Activated CD8-positive, alpha-beta memory T cell treated with anti-CD3 and anti-CD28 coated beads for 36 hours (primary cell): ENCODE measurements around the gene UBLCP1. TPM values are rescaled to one million over a fixed set of nuclear protein-coding genes. Genes with fewer than 3 reads are reported as not detected.
"Not testable (repeated sequence)": the region's sequence is repeated elsewhere in the genome, so short reads cannot be mapped to it uniquely, and the experiment has no call there.

ENCODE experiments used
- CTCF ChIA-PET: fragments of 350-600 bp; sonication (Branson Sonifier 250); formaldehyde crosslinking; loops from one replicate; lab custom pipeline; 2021; ENCODE audit warnings: antibody characterized with exemption; lab: Charles Lee
- POLR2A ChIA-PET: fragments of 350-600 bp; sonication (Branson Sonifier 250); formaldehyde crosslinking; loops from one replicate; lab custom pipeline; 2021; ENCODE audit warnings: antibody characterized with exemption; lab: Charles Lee
- total RNA-seq, 2 experiments: library from RNA; stranded (reverse); gene quantifications; one replicate each; pipeline ENCODE4 v1.2.3, GENCODE V29; 2021

Gene UBLCP1, protein sequence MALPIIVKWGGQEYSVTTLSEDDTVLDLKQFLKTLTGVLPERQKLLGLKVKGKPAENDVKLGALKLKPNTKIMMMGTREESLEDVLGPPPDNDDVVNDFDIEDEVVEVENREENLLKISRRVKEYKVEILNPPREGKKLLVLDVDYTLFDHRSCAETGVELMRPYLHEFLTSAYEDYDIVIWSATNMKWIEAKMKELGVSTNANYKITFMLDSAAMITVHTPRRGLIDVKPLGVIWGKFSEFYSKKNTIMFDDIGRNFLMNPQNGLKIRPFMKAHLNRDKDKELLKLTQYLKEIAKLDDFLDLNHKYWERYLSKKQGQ
- total RNA-seq: 10 to 100 TPM; 40.5 to 41.7 TPM

DNA sequence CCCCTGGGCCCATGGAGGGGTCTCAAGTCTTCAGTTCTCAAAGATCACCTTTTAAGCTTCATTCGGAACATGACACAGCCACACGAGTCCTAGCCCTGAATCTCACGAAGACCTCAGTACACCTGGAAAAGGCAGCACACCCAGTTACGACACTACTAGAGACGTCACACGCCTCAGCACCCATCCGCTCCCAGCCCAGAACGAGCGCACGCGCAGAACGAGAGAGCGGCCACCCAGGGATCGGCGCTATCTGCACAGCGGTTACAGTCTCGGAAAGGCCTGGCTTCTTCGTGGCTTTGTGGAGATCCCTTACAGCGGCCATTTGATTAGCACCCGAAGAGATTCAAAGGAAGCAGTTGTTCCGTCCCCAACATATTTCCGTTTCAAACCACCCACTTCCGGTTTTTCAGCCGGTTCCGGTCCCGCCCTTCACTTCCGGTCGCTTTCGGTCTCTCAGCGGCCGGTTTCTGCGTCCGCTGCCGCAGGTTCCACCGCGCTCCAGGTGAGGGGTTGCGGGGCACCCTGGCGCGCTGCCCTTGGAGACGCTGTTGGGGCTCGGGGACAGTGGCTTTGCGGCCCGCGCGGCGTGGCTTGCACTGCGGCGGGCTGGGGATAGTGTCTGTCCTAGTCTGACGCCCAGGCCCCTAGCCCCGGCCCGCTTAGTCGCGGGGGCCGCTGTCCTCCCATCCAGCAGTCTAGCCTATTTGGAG, at the start of gene UBLCP1:
UBLCP1 (plus strand) TSS at position 432 of the 710 bp plus-strand sequence. CDS start 5,626 bp downstream, outside the sequence.
- ChIA-PET CTCF (no interaction called here), POLR2A (interaction anchor here (0.7 kb wide), 1 partner anchor 56 kb away, joined by 3 read pairs; no protein-coding TSS in a partner anchor)

DNA sequence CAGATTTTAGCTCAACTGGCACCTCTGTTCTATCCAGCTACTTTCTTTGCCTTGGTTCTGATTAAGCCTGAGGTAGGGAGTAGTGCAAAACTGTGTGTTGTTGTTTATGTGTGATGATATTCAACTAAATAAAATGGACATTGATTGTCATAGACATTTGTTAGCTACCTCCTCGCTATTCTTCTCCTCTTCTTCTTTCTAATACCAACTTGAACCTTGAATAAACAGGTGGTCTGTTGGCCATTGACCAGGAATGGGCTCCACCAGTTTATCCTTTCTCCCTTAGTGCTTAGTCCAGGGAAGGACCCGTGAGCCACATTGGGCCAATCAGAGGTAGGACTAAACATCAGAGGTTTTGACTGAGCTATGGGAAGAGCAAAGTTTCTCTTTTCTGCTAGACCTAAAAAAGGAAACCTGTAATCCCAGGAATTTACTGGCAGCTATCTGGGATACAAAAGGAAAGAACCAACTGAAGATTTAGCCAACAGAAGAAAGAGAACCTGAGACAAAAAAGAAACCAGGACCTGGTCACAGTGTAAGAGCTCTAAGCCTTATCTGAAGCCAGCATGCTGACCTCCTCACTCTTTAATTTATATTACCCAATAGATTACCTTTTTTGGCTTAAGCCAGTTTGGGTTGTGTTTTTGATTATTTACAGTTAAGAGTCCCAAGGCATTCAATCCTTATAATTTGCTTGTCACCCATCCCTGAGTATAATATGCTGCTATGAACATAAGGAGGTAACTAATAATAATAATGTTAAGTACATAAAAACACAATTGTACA, 48.4 kb upstream of the UBLCP1 start:
- ChIA-PET POLR2A (no interaction called here), CTCF (no interaction called here)

- POLR2A ChIA-PET: interaction anchor here (1.4 kb wide), 1 partner anchor 8 kb away, joined by 3 read pairs; no protein-coding TSS in a partner anchor
- CTCF ChIA-PET: no interaction called here
Observed at GRCh38 chr5:159215886-159216285, 47.2 kb upstream of the UBLCP1 start.

DNA sequence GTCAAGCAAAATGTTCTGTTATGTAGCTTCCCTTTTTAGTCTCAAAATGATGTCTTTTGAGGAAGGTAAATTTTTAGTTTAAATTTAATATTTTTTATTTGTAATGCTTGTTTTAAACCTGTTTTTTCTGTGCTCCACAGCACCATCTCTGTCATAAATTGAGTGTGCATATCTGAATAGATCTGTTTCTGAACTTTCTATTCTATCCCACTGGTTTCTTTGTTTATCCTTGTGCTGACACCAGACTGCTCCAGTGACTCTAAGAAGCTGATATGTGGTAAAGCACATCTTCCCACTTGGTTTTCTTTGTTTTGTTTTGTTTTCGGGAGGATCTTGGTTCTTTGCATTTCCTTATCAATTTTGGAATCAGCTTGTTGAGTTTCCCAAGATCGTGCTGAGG, 46.6 kb upstream of the UBLCP1 start:
- ChIA-PET POLR2A (interaction anchor here (1.4 kb wide), 1 partner anchor 8 kb away, joined by 3 read pairs; no protein-coding TSS in a partner anchor), CTCF (no interaction called here)

GRCh38 chr5:159217236-159217635, 45.9 kb upstream of the UBLCP1 start:
- POLR2A ChIA-PET: interaction anchor here (1.4 kb wide), 1 partner anchor 9 kb away, joined by 3 read pairs; no protein-coding TSS in a partner anchor

DNA sequence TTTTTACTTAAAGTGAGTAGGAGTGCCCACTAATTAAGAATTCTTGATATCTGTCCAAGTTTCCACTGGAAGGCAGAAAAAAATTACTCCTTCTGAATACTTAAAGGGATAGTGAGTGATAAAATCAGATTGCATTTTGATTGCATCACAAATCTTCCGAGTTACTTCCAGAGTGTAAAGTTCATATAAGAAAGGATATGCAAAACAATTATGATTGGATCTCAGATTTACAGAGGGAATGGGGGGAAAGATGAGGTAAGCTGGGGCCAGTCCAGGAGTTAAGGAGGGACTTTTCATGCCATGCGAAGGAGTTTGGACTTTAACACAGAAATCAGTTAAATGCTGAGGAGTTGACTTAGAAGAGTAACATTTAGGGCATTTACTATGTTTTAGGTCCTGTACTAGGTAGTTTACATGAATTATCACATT, 44.5 kb upstream of the UBLCP1 start:
- POLR2A ChIA-PET: no interaction called here

More at GRCh38 chr5:159217236-159217635, 45.9 kb upstream of the UBLCP1 start:
- CTCF ChIA-PET: no interaction called here

GRCh38 chr5:159220206-159220605, 42.9 kb upstream of the UBLCP1 start:
- POLR2A ChIA-PET: no interaction called here
- CTCF ChIA-PET: no interaction called here

More for the DNA sequence above, 44.5 kb upstream of the UBLCP1 start:
- CTCF ChIA-PET: interaction anchor here (0.7 kb wide), 1 partner anchor 24 kb away, joined by 3 read pairs; no protein-coding TSS in a partner anchor

- POLR2A ChIA-PET: no interaction called here
- CTCF ChIA-PET: no interaction called here
Observed at GRCh38 chr5:159223469-159223868, 39.6 kb upstream of the UBLCP1 start.

DNA sequence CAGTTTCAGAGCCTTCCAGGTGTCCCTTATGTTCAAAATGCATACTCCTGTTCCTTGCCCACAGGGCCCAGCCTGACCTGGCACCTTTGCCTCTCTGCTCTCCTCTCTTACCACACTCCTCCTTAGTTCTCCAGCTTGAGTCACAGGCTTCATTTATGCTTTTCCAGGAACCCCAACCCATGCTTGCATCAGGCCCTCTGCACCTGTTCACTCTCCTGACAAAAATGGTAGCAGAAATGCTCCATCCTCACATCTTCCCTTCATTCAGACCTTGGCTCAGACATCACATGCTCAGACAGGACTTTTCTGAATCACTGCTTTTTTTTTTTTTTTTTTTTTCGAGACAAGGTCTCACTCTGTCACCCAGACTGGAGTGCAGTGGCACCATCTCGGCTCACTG, 38.6 kb upstream of the UBLCP1 start:
- ChIA-PET POLR2A (no interaction called here), CTCF (no interaction called here)

GRCh38 chr5:159226451-159226850, 36.6 kb upstream of the UBLCP1 start:
- POLR2A ChIA-PET: no interaction called here
- CTCF ChIA-PET: no interaction called here

DNA sequence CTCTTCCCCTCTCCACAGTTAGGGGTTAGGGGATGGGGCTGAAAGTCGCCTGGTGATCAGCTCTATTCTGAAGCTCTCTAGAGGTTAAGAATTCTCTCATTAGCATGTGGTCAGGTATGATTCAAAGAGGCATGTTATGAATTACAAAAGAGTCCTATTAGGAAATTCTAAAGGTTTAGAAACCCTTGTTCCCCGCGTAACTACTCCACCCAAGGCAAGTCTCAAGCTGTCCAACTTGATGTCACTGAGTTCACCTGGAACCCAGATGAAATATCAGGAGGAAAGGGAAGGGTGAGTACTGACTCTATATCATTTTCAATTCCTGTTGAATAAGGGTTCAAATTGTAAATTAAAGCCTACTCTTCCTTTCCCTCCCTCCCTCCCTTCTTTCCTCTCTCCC, 35.6 kb upstream of the UBLCP1 start:
- ChIA-PET POLR2A (no interaction called here), CTCF (no interaction called here)

DNA sequence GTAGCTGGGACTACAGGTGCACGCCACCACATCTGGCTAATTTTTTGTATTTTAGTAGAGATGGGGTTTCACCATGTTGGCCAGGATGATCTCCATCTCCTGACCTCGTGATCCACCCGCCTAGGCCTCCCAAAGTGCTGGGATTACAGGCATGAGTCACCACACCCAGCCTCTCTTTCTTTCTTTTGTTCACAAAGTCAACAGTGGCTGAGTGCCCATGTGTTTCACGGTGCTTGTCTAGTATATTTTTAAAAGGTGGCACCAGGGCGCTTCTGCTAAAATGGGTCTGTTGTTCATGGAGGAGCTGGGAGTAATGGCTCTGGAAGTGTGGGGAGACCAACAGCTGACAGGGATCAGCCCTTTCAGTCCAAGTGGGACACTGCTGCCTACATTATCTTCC, 35.0 kb upstream of the UBLCP1 start:
- CTCF ChIA-PET, POLR2A ChIA-PET: not testable (repeated sequence)

- ChIA-PET POLR2A (no interaction called here), CTCF (no interaction called here)
Observed at GRCh38 chr5:159230657-159231056, 32.4 kb upstream of the UBLCP1 start.

- ChIA-PET POLR2A (no interaction called here), CTCF (interaction anchor here (0.6 kb wide), 1 partner anchor 224 kb away, joined by 4 read pairs; no protein-coding TSS in a partner anchor)
Observed at GRCh38 chr5:159231167-159231566, 31.9 kb upstream of the UBLCP1 start.

- POLR2A ChIA-PET: interaction anchor here (0.6 kb wide), 1 partner anchor 32 kb away, joined by 4 read pairs; no protein-coding TSS in a partner anchor
- CTCF ChIA-PET: not testable (repeated sequence)
Observed at GRCh38 chr5:159235871-159236520, 27.1 kb upstream of the UBLCP1 start.

DNA sequence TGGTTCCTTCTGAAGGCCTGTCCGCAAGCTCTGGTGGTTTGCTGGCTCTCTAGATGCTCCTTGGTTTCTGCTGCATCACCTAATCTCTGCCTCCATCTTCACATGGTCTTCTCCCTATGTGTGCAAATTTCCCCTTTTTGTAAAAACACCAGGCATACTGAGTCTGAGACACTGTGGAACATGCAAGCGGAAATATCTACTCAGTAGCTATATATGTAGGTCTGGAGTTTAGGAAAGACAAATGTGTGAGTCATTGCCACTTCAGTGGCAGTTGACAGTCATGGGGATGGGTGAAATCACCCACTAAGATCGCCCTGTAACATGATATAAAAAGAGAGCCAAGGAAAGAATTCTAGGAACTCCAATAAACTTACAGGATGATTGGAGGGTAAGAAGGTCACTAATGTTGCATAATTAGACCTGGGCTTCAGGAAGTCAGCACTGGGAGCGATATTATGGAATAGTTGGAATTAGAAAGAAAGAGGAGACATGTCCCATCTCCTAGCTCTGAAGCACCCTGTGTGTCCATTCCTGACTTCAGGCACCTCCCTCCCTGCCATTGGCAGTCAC, 22.7 kb upstream of the UBLCP1 start:
- POLR2A ChIA-PET: no interaction called here
- CTCF ChIA-PET: no interaction called here

DNA sequence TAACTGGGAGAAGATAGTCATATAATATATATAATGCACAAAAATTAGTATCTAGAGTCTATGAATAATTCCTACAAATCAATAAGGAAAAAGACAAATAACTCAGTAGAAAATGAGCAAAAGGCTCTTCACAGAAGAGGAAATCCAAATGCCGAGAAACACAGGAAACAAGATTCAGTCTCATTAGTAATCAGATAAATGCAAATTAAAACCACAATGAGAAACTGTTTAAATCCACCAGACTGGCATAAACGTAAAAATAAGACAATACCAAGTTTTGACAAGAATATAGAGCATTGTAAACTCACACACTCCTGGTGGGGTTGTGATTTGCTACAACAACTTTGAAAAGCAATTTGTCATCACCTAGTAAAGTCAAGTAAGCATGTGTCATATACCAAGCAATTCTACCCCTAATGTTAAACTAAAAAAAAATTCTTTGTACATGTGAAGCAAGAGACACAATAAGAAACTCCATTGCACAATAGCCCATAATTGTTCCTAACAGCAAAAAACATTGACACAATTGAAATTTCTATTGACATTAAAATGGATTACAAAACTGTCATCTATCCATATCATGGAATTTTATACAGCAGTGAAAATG, 21.0 kb upstream of the UBLCP1 start:
- ChIA-PET POLR2A (no interaction called here), CTCF (no interaction called here)

- CTCF ChIA-PET: no interaction called here
- POLR2A ChIA-PET: no interaction called here
Observed at GRCh38 chr5:159242656-159243055, 20.4 kb upstream of the UBLCP1 start.
